Neural cell (in vitro differentiated cells): ENCODE measurements around the gene EDIL3.

ENCODE experiments used
- EP300 ChIP-seq: fragments of 450-650 bp; conservative IDR thresholded peaks from 2 replicates; pipeline ENCODE4 v1.6.1; 2014; ENCODE audit warnings: antibody characterized with exemption, mild to moderate bottlenecking, moderate library complexity; ENCODE audit not compliant: poor library complexity, severe bottlenecking
- EZH2 ChIP-seq: fragments of 200-600, 300-800 bp; shearing (Covaris generic), sonication (generic); IDR thresholded peaks from 2 replicates; pipeline ENCODE4 v1.6.1; 2014; ENCODE audit warnings: antibody characterized with exemption, low read length, borderline replicate concordance, mild to moderate bottlenecking; ENCODE audit not compliant: insufficient read depth, poor library complexity, severe bottlenecking
- POLR2AphosphoS5 ChIP-seq: IDR thresholded peaks from 2 replicates; pipeline ENCODE4 v1.6.1; 2012
- RAD21 ChIP-seq: fragments of 450-650 bp; conservative IDR thresholded peaks from 2 replicates; pipeline ENCODE4 v1.6.1; 2014; ENCODE audit warnings: antibody characterized with exemption, mild to moderate bottlenecking, moderate library complexity
- SMC3 ChIP-seq: fragments of 450-650 bp; conservative IDR thresholded peaks from 2 replicates; pipeline ENCODE4 v1.6.1; 2014; ENCODE audit warnings: antibody characterized with exemption, mild to moderate bottlenecking, moderate library complexity; ENCODE audit not compliant: poor library complexity
- TAF1 ChIP-seq: IDR thresholded peaks from 2 replicates; pipeline ENCODE4 v1.6.1; 2012; ENCODE audit warnings: low read depth
- TF ChIP-seq, protein P1 (sequence below): fragments of 450-650 bp; IDR thresholded peaks from 2 replicates; pipeline ENCODE4 v1.5.1; 2014; ENCODE audit warnings: antibody characterized with exemption, mild to moderate bottlenecking, moderate library complexity; ENCODE audit not compliant: poor library complexity, severe bottlenecking
- TF ChIP-seq, protein P2 (sequence below): IDR thresholded peaks from 2 replicates; pipeline ENCODE4 v1.6.1; 2012; ENCODE audit warnings: borderline replicate concordance

DNA sequence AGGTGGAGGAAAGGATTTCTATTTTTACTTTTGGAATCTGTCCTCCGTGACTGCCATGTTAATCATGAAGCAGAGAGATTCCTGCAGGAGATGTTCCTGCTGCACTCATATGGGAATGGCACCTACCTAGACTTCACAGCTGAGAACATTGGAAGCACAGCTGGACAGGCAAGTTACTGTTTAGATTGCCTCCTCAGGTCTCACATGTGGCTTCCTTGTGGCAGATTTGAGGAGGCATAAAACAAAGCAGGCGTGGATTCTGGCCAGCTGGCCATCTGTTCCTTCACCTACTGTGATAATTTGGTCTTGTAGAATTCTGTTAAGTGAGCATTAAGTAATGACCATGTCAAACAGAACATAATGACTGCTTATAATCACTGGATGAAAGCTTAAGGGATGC, 193.4 kb downstream of the EDIL3 start:
- TF ChIP-seq, protein P1, sequence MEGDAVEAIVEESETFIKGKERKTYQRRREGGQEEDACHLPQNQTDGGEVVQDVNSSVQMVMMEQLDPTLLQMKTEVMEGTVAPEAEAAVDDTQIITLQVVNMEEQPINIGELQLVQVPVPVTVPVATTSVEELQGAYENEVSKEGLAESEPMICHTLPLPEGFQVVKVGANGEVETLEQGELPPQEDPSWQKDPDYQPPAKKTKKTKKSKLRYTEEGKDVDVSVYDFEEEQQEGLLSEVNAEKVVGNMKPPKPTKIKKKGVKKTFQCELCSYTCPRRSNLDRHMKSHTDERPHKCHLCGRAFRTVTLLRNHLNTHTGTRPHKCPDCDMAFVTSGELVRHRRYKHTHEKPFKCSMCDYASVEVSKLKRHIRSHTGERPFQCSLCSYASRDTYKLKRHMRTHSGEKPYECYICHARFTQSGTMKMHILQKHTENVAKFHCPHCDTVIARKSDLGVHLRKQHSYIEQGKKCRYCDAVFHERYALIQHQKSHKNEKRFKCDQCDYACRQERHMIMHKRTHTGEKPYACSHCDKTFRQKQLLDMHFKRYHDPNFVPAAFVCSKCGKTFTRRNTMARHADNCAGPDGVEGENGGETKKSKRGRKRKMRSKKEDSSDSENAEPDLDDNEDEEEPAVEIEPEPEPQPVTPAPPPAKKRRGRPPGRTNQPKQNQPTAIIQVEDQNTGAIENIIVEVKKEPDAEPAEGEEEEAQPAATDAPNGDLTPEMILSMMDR, result no peak
- TF ChIP-seq, protein P2, sequence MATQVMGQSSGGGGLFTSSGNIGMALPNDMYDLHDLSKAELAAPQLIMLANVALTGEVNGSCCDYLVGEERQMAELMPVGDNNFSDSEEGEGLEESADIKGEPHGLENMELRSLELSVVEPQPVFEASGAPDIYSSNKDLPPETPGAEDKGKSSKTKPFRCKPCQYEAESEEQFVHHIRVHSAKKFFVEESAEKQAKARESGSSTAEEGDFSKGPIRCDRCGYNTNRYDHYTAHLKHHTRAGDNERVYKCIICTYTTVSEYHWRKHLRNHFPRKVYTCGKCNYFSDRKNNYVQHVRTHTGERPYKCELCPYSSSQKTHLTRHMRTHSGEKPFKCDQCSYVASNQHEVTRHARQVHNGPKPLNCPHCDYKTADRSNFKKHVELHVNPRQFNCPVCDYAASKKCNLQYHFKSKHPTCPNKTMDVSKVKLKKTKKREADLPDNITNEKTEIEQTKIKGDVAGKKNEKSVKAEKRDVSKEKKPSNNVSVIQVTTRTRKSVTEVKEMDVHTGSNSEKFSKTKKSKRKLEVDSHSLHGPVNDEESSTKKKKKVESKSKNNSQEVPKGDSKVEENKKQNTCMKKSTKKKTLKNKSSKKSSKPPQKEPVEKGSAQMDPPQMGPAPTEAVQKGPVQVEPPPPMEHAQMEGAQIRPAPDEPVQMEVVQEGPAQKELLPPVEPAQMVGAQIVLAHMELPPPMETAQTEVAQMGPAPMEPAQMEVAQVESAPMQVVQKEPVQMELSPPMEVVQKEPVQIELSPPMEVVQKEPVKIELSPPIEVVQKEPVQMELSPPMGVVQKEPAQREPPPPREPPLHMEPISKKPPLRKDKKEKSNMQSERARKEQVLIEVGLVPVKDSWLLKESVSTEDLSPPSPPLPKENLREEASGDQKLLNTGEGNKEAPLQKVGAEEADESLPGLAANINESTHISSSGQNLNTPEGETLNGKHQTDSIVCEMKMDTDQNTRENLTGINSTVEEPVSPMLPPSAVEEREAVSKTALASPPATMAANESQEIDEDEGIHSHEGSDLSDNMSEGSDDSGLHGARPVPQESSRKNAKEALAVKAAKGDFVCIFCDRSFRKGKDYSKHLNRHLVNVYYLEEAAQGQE, result no peak
- TF ChIP-seq RAD21, result no peak
- no peak for TF ChIP-seq TAF1
- TF ChIP-seq EZH2, result no peak
- no peak for TF ChIP-seq SMC3
- no peak for TF ChIP-seq POLR2AphosphoS5
- TF ChIP-seq EP300, result no peak
